ENCODE measurements around the gene WDR75. TPM values are rescaled to one million over a fixed set of nuclear protein-coding genes. Genes with fewer than 3 reads are reported as not detected.

The WDR75 gene
- polyA plus RNA-seq, 1 donor: 41.2 TPM

GRCh38 chr2:189522435-189523151 is 81.3 kb downstream of the WDR75 start:
- no peaks in the 10 kb centered on the region for H3K27me3 ChIP-seq (ENCODE audit: control insufficient read depth, insufficient read depth, low read length)
- peaks cover 41% of the 10 kb centered on the region for H3K4me1 ChIP-seq (ENCODE audit: control insufficient read depth, insufficient read depth, low read length)
- no peaks in the 10 kb centered on the region for H3K36me3 ChIP-seq (ENCODE audit: control insufficient read depth, insufficient read depth, low read length)
- no peak overlapping the region for H3K4me3 ChIP-seq (ENCODE audit: low read length)
- WGBS (ENCODE audit: insufficient coverage, low lambda C conversion rate): no CpG with 5 or more reads among the region's 5 CpGs
- H3K9me3 ChIP-seq (ENCODE audit: control insufficient read depth, low read depth, low read length): no peaks in the 10 kb centered on the region
- H3K27ac ChIP-seq (ENCODE audit: low read length): peak overlapping the region; percentile 96
- peak; percentile 89 to 97 for DNase-seq

- peak in 1 of 2 donors; percentile 39 for DNase-seq
- Histone ChIP-seq H3K4me3 (ENCODE audit: low read length) (no peak overlapping the region), H3K27ac (ENCODE audit: low read length) (peak overlapping the region; percentile 96), H3K36me3 (ENCODE audit: control insufficient read depth, insufficient read depth, low read length) (no peaks in the 10 kb centered on the region), H3K27me3 (ENCODE audit: control insufficient read depth, insufficient read depth, low read length) (no peaks in the 10 kb centered on the region), H3K4me1 (ENCODE audit: control insufficient read depth, insufficient read depth, low read length) (peaks cover 39% of the 10 kb centered on the region), H3K9me3 (ENCODE audit: control insufficient read depth, low read depth, low read length) (no peaks in the 10 kb centered on the region)
- WGBS (ENCODE audit: insufficient coverage, low lambda C conversion rate): 75% methylated on average over 4 of the region's 4 CpGs
Observed at GRCh38 chr2:189524746-189525145, 83.5 kb downstream of the WDR75 start.

Other genes with a start within 250 kb of the WDR75 start
- 304 TPM for gene SLC40A1, start 139.3 kb downstream of the WDR75 start, polyA plus RNA-seq
- gene ASNSD1, start 220.0 kb downstream of the WDR75 start, polyA plus RNA-seq: 35.9 TPM
- 7.7 TPM for gene ANKAR, start 233.2 kb downstream of the WDR75 start, polyA plus RNA-seq

All from large intestine (tissue), 3 donors.